IMR-90 (cell line): ENCODE results near the gene PRKRIP1. TPM values are rescaled to one million over a fixed set of nuclear protein-coding genes. Genes with fewer than 3 reads are reported as not detected.

ENCODE experiments used
- ATAC-seq: fragments of 200-7000 bp; cut with Tn5 transposase; 2 replicates; pipeline ENCODE4 v1.9.1; 2020; ENCODE audit warnings: low read depth, mild to moderate bottlenecking, moderate library complexity
- BruUV-seq: library from RNA; stranded (reverse); fragments of 400-500 nt; replicated peaks from 2 replicates; lab custom pipeline; 2021; lab: Mats Ljungman, UMichigan
- CTCF ChIA-PET: fragments of 300-600 bp; formaldehyde crosslinking; extraction: SDS; loops from one replicate; lab custom pipeline; 2021; ENCODE audit warnings: antibody characterized with exemption; lab: Yijun Ruan, JAX
- POLR2A ChIA-PET: fragments of 300-600 bp; sonication (Branson Sonifier 250); formaldehyde crosslinking; loops from one replicate; lab custom pipeline; 2022; ENCODE audit warnings: antibody characterized with exemption; ENCODE audit not compliant: unreplicated experiment; lab: Charles Lee
- DNase-seq: peaks from one replicate; pipeline ENCODE4 v3.0.0; 2013
- H2AFZ ChIP-seq: replicated peaks from 2 replicates; pipeline ENCODE3; 2013; ENCODE audit warnings: low read length, mild to moderate bottlenecking; ENCODE audit not compliant: poor library complexity
- H2AK5ac ChIP-seq: 2 replicates; pipeline ENCODE4 v1.6.1; 2013; ENCODE audit warnings: low read depth, low read length, inconsistent platforms
- H2AK9ac ChIP-seq: replicated peaks from 2 replicates; pipeline ENCODE3; 2013; ENCODE audit warnings: mild to moderate bottlenecking, low read depth, low read length, moderate library complexity; ENCODE audit not compliant: poor library complexity
- H2BK120ac ChIP-seq: 2 replicates; pipeline ENCODE4 v1.6.1; 2013; ENCODE audit warnings: low read depth, low read length, inconsistent platforms
- H2BK15ac ChIP-seq: 3 replicates; pipeline ENCODE4 v1.6.1; 2013; ENCODE audit warnings: low read depth, low read length, inconsistent platforms
- H2BK20ac ChIP-seq: 2 replicates; pipeline ENCODE4 v1.6.1; 2013; ENCODE audit warnings: low read depth, mild to moderate bottlenecking, inconsistent platforms, low read length, moderate library complexity
- H2BK5ac ChIP-seq: 2 replicates; pipeline ENCODE4 v1.6.1; 2013; ENCODE audit warnings: mild to moderate bottlenecking, low read depth, low read length, inconsistent platforms; ENCODE audit not compliant: poor library complexity, severe bottlenecking
- H3K14ac ChIP-seq: replicated peaks from 2 replicates; pipeline ENCODE4 v1.6.1; 2013; ENCODE audit warnings: low read depth, low read length, inconsistent platforms
- H3K18ac ChIP-seq: 2 replicates; pipeline ENCODE4 v1.6.1; 2013; ENCODE audit warnings: low read depth, low read length, control low read depth
- H3K23ac ChIP-seq: 2 replicates; pipeline ENCODE4 v1.6.1; 2013; ENCODE audit warnings: low read depth, low read length, inconsistent platforms
- H3K27ac ChIP-seq: 2 replicates; pipeline ENCODE4 v1.5.1; 2013; ENCODE audit warnings: mild to moderate bottlenecking, control low read depth, low read length; ENCODE audit not compliant: insufficient read depth
- H3K27me3 ChIP-seq: 2 replicates; pipeline ENCODE4 v1.6.1; 2013; ENCODE audit warnings: low read length; ENCODE audit not compliant: control insufficient read depth, insufficient read depth
- H3K36me3 ChIP-seq: 2 replicates; pipeline ENCODE4 v1.6.1; 2013; ENCODE audit warnings: low read length, mixed read lengths; ENCODE audit not compliant: control insufficient read depth, insufficient read depth
- H3K4ac ChIP-seq: 2 replicates; pipeline ENCODE4 v1.6.1; 2013; ENCODE audit warnings: low read depth, low read length, inconsistent platforms
- H3K4me1 ChIP-seq: 2 replicates; pipeline ENCODE4 v1.6.1; 2013; ENCODE audit warnings: low read length, mixed read lengths; ENCODE audit not compliant: control insufficient read depth, insufficient read depth
- H3K4me2 ChIP-seq: 2 replicates; pipeline ENCODE4 v1.6.1; 2013; ENCODE audit warnings: low read depth, mild to moderate bottlenecking, control low read depth, low read length, moderate library complexity
- H3K4me3 ChIP-seq: 2 replicates; pipeline ENCODE4 v1.5.1; 2013; ENCODE audit warnings: low read depth, mild to moderate bottlenecking, control low read depth, low read length, moderate library complexity; ENCODE audit not compliant: insufficient read depth
- H3K56ac ChIP-seq: 2 replicates; pipeline ENCODE4 v1.6.1; 2013; ENCODE audit warnings: low read length, inconsistent platforms; ENCODE audit not compliant: insufficient read depth; ENCODE audit errors: extremely low read depth
- H3K79me1 ChIP-seq, 2 experiments: 2 replicates each; pipeline ENCODE4 v1.6.1; 2013; ENCODE audit warnings: low read length in 2 of 2, inconsistent platforms in 1 of 2, low read depth in 1 of 2
- H3K9ac ChIP-seq: 2 replicates; pipeline ENCODE4 v1.6.1; 2013; ENCODE audit warnings: low read depth, low read length, control low read depth
- H3K9me1 ChIP-seq: 2 replicates; pipeline ENCODE4 v1.6.1; 2013; ENCODE audit warnings: low read length, inconsistent platforms; ENCODE audit not compliant: insufficient read depth
- H3K9me3 ChIP-seq: 2 replicates; pipeline ENCODE4 v1.6.1; 2013; ENCODE audit warnings: low read length; ENCODE audit not compliant: control insufficient read depth, insufficient read depth
- H4K20me1 ChIP-seq: 2 replicates; pipeline ENCODE4 v1.6.1; 2013; ENCODE audit warnings: low read length, inconsistent platforms; ENCODE audit not compliant: insufficient read depth
- H4K5ac ChIP-seq: 2 replicates; pipeline ENCODE4 v1.6.1; 2013; ENCODE audit warnings: mild to moderate bottlenecking, low read depth, low read length, control low read depth
- H4K8ac ChIP-seq, 2 experiments: 2 replicates each; pipeline ENCODE4 v1.6.1; 2013; ENCODE audit warnings: low read depth in 2 of 2, low read length in 2 of 2, control low read depth in 1 of 2, inconsistent platforms in 1 of 2
- H4K91ac ChIP-seq: 2 replicates; pipeline ENCODE4 v1.6.1; 2013; ENCODE audit warnings: low read depth, low read length, inconsistent platforms; ENCODE audit not compliant: insufficient read depth
- BHLHE40 ChIP-seq: fragments of 150-350 bp; IDR thresholded peaks from 2 replicates; pipeline ENCODE4 v1.6.1; 2016; ENCODE audit warnings: mild to moderate bottlenecking, low read depth, low read length
- CEBPB ChIP-seq: IDR thresholded peaks from 2 replicates; pipeline ENCODE4 v1.6.1; 2012; ENCODE audit warnings: low read depth, low read length, improper control_type of control experiment
- CHD1 ChIP-seq: IDR thresholded peaks from 2 replicates; pipeline ENCODE4 v1.6.1; 2012; ENCODE audit warnings: low read depth, low read length, improper control_type of control experiment
- CTCF ChIP-seq: conservative IDR thresholded peaks from 2 replicates; pipeline ENCODE4 v1.5.1; 2012; ENCODE audit warnings: mild to moderate bottlenecking, low read depth, low read length, improper control_type of control experiment
- FOS ChIP-seq: fragments of 150-350 bp; IDR thresholded peaks from 2 replicates; pipeline ENCODE4 v1.6.1; 2016; ENCODE audit warnings: low read depth, low read length
- MAZ ChIP-seq: IDR thresholded peaks from 2 replicates; pipeline ENCODE4 v1.6.1; 2012; ENCODE audit warnings: low read depth, mild to moderate bottlenecking, low read length, improper control_type of control experiment, moderate library complexity, borderline replicate concordance
- MXI1 ChIP-seq: IDR thresholded peaks from 2 replicates; pipeline ENCODE4 v1.6.1; 2012; ENCODE audit warnings: low read depth, mild to moderate bottlenecking, low read length, moderate library complexity, borderline replicate concordance
- POLR2A ChIP-seq: IDR thresholded peaks from 2 replicates; pipeline ENCODE4 v1.6.1; 2012; ENCODE audit warnings: mild to moderate bottlenecking, low read depth, low read length
- RAD21 ChIP-seq: IDR thresholded peaks from 2 replicates; pipeline ENCODE4 v1.6.1; 2012; ENCODE audit warnings: low read length, improper control_type of control experiment
- RCOR1 ChIP-seq: IDR thresholded peaks from 2 replicates; pipeline ENCODE4 v1.6.1; 2012; ENCODE audit warnings: mild to moderate bottlenecking, low read length, improper control_type of control experiment; ENCODE audit not compliant: insufficient replicate concordance
- RFX5 ChIP-seq: IDR thresholded peaks from 2 replicates; pipeline ENCODE4 v1.8.0; 2012; ENCODE audit warnings: low read depth, mild to moderate bottlenecking, low read length, moderate library complexity
- SMC3 ChIP-seq: fragments of 150-350 bp; IDR thresholded peaks from 2 replicates; pipeline ENCODE4 v1.6.1; 2016; ENCODE audit warnings: low read depth, mild to moderate bottlenecking, antibody characterized with exemption, low read length, moderate library complexity
- WGBS, 2 experiments: methylation state at CpG; one replicate each; pipeline versions ENCODE4 v1.1.5 to v1.1.7; 2013; ENCODE audit warnings: missing lambda C conversion rate in 2 of 2; ENCODE audit not compliant: insufficient read length in 1 of 2; ENCODE audit errors: extremely low coverage in 2 of 2; 5-methylcytosine and 5-hydroxymethylcytosine counted together
- dilution Hi-C: fragments of 300-500 bp; cut with HindIII; formaldehyde crosslinking; loops from one replicate; pipeline ENCODE4 v1.14.3; 2018; ENCODE audit warnings: low sequenced_read_pairs; ENCODE audit not compliant: unreplicated experiment
- in situ Hi-C: fragments of 300-500 bp; cut with MboI; formaldehyde crosslinking; loops from 3 replicates; pipeline ENCODE4 v1.14.3; 2019; ENCODE audit warnings: low sequenced_read_pairs, inconsistent platforms, mixed read lengths
- intact Hi-C: fragments of 100-400 bp; cut with micrococcal nuclease; formaldehyde crosslinking; loops from 2 replicates; pipeline ENCODE4 v1.10.0; 2022
- polyA plus RNA-seq, 3 experiments: library from polyadenylated mRNA; depleted of rRNA; stranded (reverse); fragments of >200 nt; gene quantifications; 2 replicates each; pipeline ENCODE4 v1.2.3, GENCODE V29; 2012; ENCODE audit warnings: low replicate concordance in 1 of 3
- total RNA-seq: library from RNA; depleted of rRNA; stranded (reverse); fragments of >200 nt; gene quantifications from 2 replicates; pipeline ENCODE4 v1.2.3, GENCODE V29; 2012
- TF ChIP-seq, protein P1 (sequence below): fragments of 150-350 bp; IDR thresholded peaks from 2 replicates; pipeline ENCODE4 v1.6.1; 2016; ENCODE audit warnings: low read depth, mild to moderate bottlenecking, low read length, moderate library complexity, borderline replicate concordance

Gene PRKRIP1
- total and polyA plus RNA-seq, 2 of the 4 experiments (the other 2 are of a cell fraction), result 6.5 to 21.6 TPM

DNA sequence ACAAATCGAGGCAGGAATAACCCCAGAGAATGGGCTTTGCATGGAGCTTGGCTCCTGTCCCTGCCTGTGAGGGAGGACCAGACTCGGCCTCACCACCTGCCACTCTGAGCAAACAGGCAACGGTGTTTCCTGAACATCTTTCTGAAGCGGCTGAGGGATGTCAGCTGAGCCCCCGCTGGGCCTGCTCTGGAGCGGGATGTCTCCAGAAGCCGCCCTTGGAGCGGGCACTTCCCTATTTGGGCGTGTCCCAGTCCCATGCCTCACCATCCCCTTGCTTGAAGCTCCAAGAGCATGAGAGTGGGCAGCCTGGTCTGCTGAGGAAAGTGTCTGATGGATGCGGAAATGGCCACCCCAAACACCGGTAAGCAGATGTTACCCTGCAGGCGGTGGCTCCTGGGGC is 58.3 kb downstream of the PRKRIP1 start:
- H2AFZ ChIP-seq, result no peak overlapping the region
- no peak overlapping the region for H3K14ac ChIP-seq
- peaks cover 0 to 18% of the 10 kb centered on the region in 2 experiments; a peak in 2 of 4 replicates for H3K79me1 ChIP-seq
- H3K56ac ChIP-seq, result no peak overlapping the region
- H3K4me1 ChIP-seq, result peaks cover 8% of the 10 kb centered on the region
- dilution Hi-C loops, result no loop called here
- no peak overlapping the region for H4K5ac ChIP-seq
- no peak overlapping the region for H4K8ac ChIP-seq
- H3K9me3 ChIP-seq, result no peaks in the 10 kb centered on the region
- H2BK15ac ChIP-seq, result no peak overlapping the region
- no peak overlapping the region for H3K18ac ChIP-seq
- no peak overlapping the region for H2AK5ac ChIP-seq
- H3K9me1 ChIP-seq, result no peaks in the 10 kb centered on the region; the same call in 1 of the 2 replicates
- intact Hi-C loops, result no loop called here
- no peak overlapping the region for H4K91ac ChIP-seq
- H3K27ac ChIP-seq, result no peak overlapping the region
- no peak overlapping the region for H3K4me3 ChIP-seq
- CTCF ChIA-PET, result no interaction called here
- H3K36me3 ChIP-seq, result peaks cover 26% of the 10 kb centered on the region
- H3K9ac ChIP-seq, result no peak overlapping the region
- no peak overlapping the region for H3K4me2 ChIP-seq
- WGBS, 2 experiments, result 90% methylated on average over 5 of the region's 12 CpGs; no CpG with 5 or more reads in 1 of the 2 experiments
- ATAC-seq, result no peak
- H2AK9ac ChIP-seq, result no peak overlapping the region
- no peak overlapping the region for H3K23ac ChIP-seq
- H2BK120ac ChIP-seq, result no peak overlapping the region
- no TSS peak for BruUV-seq
- POLR2A ChIA-PET, result no interaction called here
- DNase-seq, result no peak
- H2BK20ac ChIP-seq, result no peak overlapping the region
- TF ChIP-seq CHD1 (no peak), BHLHE40 (no peak), RAD21 (no peak), CEBPB (no peak), POLR2A (no peak), RCOR1 (no peak), MXI1 (no peak), CTCF (no peak), RFX5 (no peak), MAZ (no peak), SMC3 (no peak), FOS (no peak)
- TF ChIP-seq, protein P1, sequence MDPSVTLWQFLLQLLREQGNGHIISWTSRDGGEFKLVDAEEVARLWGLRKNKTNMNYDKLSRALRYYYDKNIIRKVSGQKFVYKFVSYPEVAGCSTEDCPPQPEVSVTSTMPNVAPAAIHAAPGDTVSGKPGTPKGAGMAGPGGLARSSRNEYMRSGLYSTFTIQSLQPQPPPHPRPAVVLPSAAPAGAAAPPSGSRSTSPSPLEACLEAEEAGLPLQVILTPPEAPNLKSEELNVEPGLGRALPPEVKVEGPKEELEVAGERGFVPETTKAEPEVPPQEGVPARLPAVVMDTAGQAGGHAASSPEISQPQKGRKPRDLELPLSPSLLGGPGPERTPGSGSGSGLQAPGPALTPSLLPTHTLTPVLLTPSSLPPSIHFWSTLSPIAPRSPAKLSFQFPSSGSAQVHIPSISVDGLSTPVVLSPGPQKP, result no peak
- in situ Hi-C loops, result no loop called here
- H2BK5ac ChIP-seq, result no peak overlapping the region
- H3K27me3 ChIP-seq, result no peaks in the 10 kb centered on the region
- H4K20me1 ChIP-seq, result peaks cover 12% of the 10 kb centered on the region
- H3K4ac ChIP-seq, result no peak overlapping the region
